Liver (tissue), 9 donors: ENCODE results near the gene ENHO. TPM values are rescaled to one million over a fixed set of nuclear protein-coding genes. Genes with fewer than 3 reads are reported as not detected.

Experiments used
- DNase-seq: peaks from one replicate; pipeline ENCODE4 v3.0.0-alpha.2; 2017; ENCODE audit warnings: low spot score
- H3K27ac ChIP-seq, 2 donors: one replicate each; pipeline ENCODE4 v1.7.0; 2013; ENCODE audit warnings: inconsistent platforms in 2 of 2, low read length in 2 of 2, control low read depth in 1 of 2, low read depth in 1 of 2, mild to moderate bottlenecking in 1 of 2
- H3K27me3 ChIP-seq, 4 donors: one replicate each; pipeline versions ENCODE4 v1.6.1 to v1.7.0; 2013; ENCODE audit warnings: low read length in 3 of 4, inconsistent platforms in 1 of 4, mild to moderate bottlenecking in 1 of 4, moderate library complexity in 1 of 4; ENCODE audit not compliant: control insufficient read depth in 4 of 4, insufficient read depth in 4 of 4
- H3K36me3 ChIP-seq, 4 donors: one replicate each; pipeline versions ENCODE4 v1.6.1 to v1.7.0; 2013; ENCODE audit warnings: low read length in 3 of 4, mild to moderate bottlenecking in 3 of 4, low read depth in 1 of 4, moderate library complexity in 1 of 4; ENCODE audit not compliant: control insufficient read depth in 4 of 4, insufficient read depth in 3 of 4
- H3K4me1 ChIP-seq, 4 donors: one replicate each; pipeline versions ENCODE4 v1.6.1 to v1.7.0; 2013; ENCODE audit warnings: low read length in 3 of 4, mild to moderate bottlenecking in 3 of 4, moderate library complexity in 1 of 4; ENCODE audit not compliant: control insufficient read depth in 4 of 4, insufficient read depth in 4 of 4
- H3K4me3 ChIP-seq, 3 donors: one replicate each; pipeline versions ENCODE4 v1.6.1 to v1.7.0; 2013; ENCODE audit warnings: low read length in 3 of 3, control low read depth in 1 of 3, low read depth in 1 of 3, mild to moderate bottlenecking in 1 of 3
- H3K9ac ChIP-seq, 2 donors: one replicate each; pipeline ENCODE4 v1.7.0; 2013; ENCODE audit warnings: low read length in 2 of 2, mild to moderate bottlenecking in 2 of 2, moderate library complexity in 2 of 2, control low read depth in 1 of 2, low read depth in 1 of 2
- H3K9me3 ChIP-seq, 4 donors: one replicate each; pipeline versions ENCODE4 v1.6.1 to v1.7.0; 2013; ENCODE audit warnings: low read length in 3 of 4; ENCODE audit not compliant: control insufficient read depth in 4 of 4
- EGR1 ChIP-seq, 2 donors: IDR thresholded peaks; 2 replicates each; pipeline ENCODE4 v1.6.1; 2016 to 2018; ENCODE audit warnings: antibody characterized with exemption in 2 of 2, low read depth in 2 of 2
- FOXA1 ChIP-seq: IDR thresholded peaks from 2 replicates; pipeline ENCODE4 v1.6.1; 2016; ENCODE audit warnings: antibody characterized with exemption
- FOXA2 ChIP-seq: IDR thresholded peaks from 2 replicates; pipeline ENCODE4 v1.6.1; 2016; ENCODE audit warnings: antibody characterized with exemption
- GABPA ChIP-seq, 2 donors: IDR thresholded peaks in 1 of 2; conservative IDR thresholded peaks in 1 of 2; 2 replicates each; pipeline ENCODE4 v1.6.1; 2016; ENCODE audit warnings: antibody characterized with exemption in 2 of 2, mild to moderate bottlenecking in 1 of 2, moderate library complexity in 1 of 2
- HNF4A ChIP-seq, 2 donors: conservative IDR thresholded peaks; 2 replicates each; pipeline ENCODE4 v1.6.1; 2016; ENCODE audit warnings: antibody characterized with exemption in 2 of 2, mild to moderate bottlenecking in 2 of 2
- HNF4G ChIP-seq: IDR thresholded peaks from 2 replicates; pipeline ENCODE4 v1.6.1; 2016; ENCODE audit warnings: antibody characterized with exemption
- JUND ChIP-seq, 2 donors: IDR thresholded peaks; 2 replicates each; pipeline ENCODE4 v1.6.1; 2016; ENCODE audit warnings: antibody characterized with exemption in 2 of 2
- NR2F2 ChIP-seq: IDR thresholded peaks from 2 replicates; pipeline ENCODE4 v1.6.1; 2016; ENCODE audit warnings: antibody characterized with exemption
- RAD21 ChIP-seq, 2 donors: IDR thresholded peaks; 2 replicates each; pipeline ENCODE4 v1.6.1; 2016; ENCODE audit warnings: antibody characterized with exemption in 2 of 2, mild to moderate bottlenecking in 2 of 2
- RXRA ChIP-seq, 2 donors: IDR thresholded peaks; 2 replicates each; pipeline ENCODE4 v1.6.1; 2017 to 2018; ENCODE audit warnings: antibody characterized with exemption in 2 of 2, mild to moderate bottlenecking in 1 of 2
- SP1 ChIP-seq: IDR thresholded peaks from 2 replicates; pipeline ENCODE4 v1.6.1; 2018; ENCODE audit warnings: antibody characterized with exemption, mild to moderate bottlenecking
- TAF1 ChIP-seq: conservative IDR thresholded peaks from 2 replicates; pipeline ENCODE4 v1.6.1; 2016; ENCODE audit warnings: antibody characterized with exemption, mild to moderate bottlenecking
- YY1 ChIP-seq: IDR thresholded peaks from 2 replicates; pipeline ENCODE4 v1.6.1; 2016; ENCODE audit warnings: antibody characterized with exemption, mild to moderate bottlenecking
- WGBS: extraction: QIAGEN DNeasy Blood & Tissue Kit; methylation state at CpG from one replicate; pipeline ENCODE4 v1.1.7; 2013; 5-methylcytosine and 5-hydroxymethylcytosine counted together
- polyA plus RNA-seq, 2 donors: library from polyadenylated mRNA; stranded (reverse) in 1 of 2; unstranded in 1 of 2; fragments of 200-250 nt in 1 of 2; fragments of >200 nt in 1 of 2; fragmentation: Nextera tagmentation in 1 of 2; extraction: Ambion mirVana in 1 of 2; gene quantifications; one replicate each; pipeline versions ENCODE4 v1.2.1 to v1.2.3, GENCODE V29; 2013 to 2015
- total RNA-seq, 2 donors: library from RNA; depleted of rRNA; stranded (reverse); fragments of >200 nt; gene quantifications; one replicate each; pipeline ENCODE4 v1.2.3, GENCODE V29; 2014
- TF ChIP-seq, protein P1 (sequence below): IDR thresholded peaks from 2 replicates; pipeline ENCODE4 v1.6.1; 2016; ENCODE audit warnings: antibody characterized with exemption
- TF ChIP-seq, protein P2 (sequence below): IDR thresholded peaks from 2 replicates; pipeline ENCODE4 v1.6.1; 2016; ENCODE audit warnings: antibody characterized with exemption
- TF ChIP-seq, protein P3 (sequence below): IDR thresholded peaks from 2 replicates; pipeline ENCODE4 v1.6.1; 2016; ENCODE audit warnings: antibody characterized with exemption, mild to moderate bottlenecking
- TF ChIP-seq, protein P4 (sequence below): IDR thresholded peaks from 2 replicates; pipeline ENCODE4 v1.6.1; 2016; ENCODE audit warnings: antibody characterized with exemption
- TF ChIP-seq, protein P5 (sequence below): fragments of 150-350 bp; IDR thresholded peaks from 2 replicates; pipeline ENCODE4 v1.5.1; 2017; ENCODE audit warnings: improper control_type of control experiment, low read depth, low read length; ENCODE audit not compliant: missing input control
- donor health status: healthy.
- donor health status: healthy.
- donor health status: healthy.
- donor health status: healthy.
- donor health status: healthy.

ENHO gene
- total and polyA plus RNA-seq, 4 donors = 0.67 to 9.6 (median 1.9) TPM

DNA sequence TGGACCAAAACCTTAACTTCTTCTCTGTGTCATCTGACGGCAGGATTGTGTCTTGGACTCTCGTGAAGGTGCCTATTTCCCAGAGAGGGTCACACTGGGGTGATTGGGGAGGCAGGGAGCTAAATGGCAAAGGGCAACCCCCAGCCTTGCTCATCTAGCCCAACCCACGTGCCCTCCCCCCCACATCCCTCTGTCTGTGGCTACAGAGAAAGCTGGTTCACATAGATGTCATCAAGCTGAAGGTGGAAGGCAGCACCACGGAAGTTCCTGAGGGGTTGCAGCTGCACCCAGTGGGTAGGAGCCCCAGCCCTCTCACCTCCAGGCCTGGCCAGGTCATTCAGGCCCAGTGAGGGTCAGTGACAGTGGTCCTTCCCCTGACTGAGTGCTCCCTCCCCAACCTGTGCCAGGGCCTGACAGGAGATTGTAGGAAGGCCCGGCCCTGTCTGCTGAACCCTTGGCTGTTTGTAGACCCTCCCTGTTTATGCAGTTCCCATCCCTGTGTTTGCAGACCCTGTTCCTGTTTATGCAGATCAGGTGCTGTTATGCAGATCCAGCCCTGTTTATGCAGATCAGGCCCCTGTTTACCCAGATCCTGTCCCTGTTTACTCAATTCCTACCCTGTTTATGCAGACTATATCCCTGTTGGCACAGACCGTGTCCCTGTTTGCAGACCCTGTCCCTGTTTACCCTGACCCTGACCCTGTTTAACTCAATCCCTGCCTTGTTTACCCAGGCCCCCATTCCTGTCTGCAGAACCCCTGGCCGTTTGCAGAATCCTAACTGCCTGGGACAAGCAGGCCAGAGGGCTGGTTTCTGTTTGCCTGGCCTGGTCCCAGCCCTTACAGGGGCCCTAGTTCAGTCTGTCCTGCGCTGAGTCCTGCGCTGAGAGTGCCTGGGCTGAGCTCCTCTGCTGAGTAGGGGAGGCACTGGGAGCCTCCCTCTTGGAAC, 10.4 kb downstream of the ENHO start (continued):
- TF ChIP-seq, protein P1, sequence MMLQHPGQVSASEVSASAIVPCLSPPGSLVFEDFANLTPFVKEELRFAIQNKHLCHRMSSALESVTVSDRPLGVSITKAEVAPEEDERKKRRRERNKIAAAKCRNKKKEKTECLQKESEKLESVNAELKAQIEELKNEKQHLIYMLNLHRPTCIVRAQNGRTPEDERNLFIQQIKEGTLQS = no peak
- peak; percentile 44 for TF ChIP-seq SP1
- peak in 1 of 2 donors; percentile 24 for TF ChIP-seq RAD21 (IDR thresholded peaks at IDR 0.05)
- TF ChIP-seq EGR1 (IDR thresholded peaks at IDR 0.05; ENCODE audit: low read depth in 2 of 2) = no peak
- TF ChIP-seq, protein P2, sequence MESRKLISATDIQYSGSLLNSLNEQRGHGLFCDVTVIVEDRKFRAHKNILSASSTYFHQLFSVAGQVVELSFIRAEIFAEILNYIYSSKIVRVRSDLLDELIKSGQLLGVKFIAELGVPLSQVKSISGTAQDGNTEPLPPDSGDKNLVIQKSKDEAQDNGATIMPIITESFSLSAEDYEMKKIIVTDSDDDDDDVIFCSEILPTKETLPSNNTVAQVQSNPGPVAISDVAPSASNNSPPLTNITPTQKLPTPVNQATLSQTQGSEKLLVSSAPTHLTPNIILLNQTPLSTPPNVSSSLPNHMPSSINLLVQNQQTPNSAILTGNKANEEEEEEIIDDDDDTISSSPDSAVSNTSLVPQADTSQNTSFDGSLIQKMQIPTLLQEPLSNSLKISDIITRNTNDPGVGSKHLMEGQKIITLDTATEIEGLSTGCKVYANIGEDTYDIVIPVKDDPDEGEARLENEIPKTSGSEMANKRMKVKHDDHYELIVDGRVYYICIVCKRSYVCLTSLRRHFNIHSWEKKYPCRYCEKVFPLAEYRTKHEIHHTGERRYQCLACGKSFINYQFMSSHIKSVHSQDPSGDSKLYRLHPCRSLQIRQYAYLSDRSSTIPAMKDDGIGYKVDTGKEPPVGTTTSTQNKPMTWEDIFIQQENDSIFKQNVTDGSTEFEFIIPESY = no peak
- TF ChIP-seq HNF4A (conservative IDR thresholded peaks at IDR 0.05) = peak; percentile 4 to 26

DNA sequence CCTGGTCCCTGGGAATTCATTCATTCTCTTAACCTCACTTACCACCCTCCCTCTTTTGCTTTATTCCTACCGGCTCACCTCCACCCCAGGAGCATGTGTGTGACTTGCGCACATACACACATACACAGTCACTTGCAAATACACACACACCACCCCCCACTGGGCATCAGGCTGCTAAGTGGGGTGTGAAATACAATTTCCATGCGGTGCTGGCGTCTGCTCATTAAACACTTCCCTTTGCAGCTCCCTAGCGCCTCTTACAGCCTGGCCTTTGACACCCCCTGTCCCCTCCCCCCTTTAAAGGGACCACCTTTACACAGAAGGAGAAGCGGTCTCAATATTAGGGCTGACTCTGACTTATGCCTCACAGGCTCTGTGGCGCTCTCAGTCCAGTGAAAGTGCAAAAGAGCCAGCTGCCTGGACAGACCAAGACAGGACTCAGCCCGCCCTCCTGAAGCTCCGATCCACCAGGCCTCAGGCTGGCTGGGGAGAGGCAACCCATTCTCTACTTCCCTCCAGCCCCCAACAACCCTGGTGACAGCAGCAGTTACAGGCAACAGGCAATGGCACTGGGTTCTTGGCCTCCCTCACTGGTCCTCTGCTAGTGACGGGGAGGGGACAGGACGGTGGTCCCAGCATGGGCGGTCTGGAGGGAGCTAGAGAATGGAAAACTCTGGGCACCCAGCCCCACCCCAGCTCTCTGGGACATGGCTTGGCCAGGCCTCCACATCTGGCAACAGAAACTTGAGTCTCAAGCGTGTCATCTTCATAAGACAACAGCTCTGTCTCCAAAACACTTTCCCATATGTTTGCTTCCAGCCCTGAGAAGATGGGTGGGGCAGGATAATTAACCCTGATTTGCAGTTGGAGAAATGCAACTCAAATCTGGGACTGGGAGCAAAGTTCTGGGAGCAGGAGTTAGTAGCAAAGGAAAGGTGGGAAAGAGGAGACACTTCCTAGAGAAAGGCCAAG, 12.0 kb downstream of the ENHO start:
- DNase-seq = no peak
- Histone ChIP-seq H3K36me3 (no peaks in the 10 kb centered on the region), H3K9me3 (no peaks in the 10 kb centered on the region), H3K27ac (no peak overlapping the region), H3K4me3 (no peak overlapping the region), H3K4me1 (peaks cover 2 to 22% (median 17%) of the 10 kb centered on the region in 4 donors), H3K9ac (no peak overlapping the region), H3K27me3 (no peaks in the 10 kb centered on the region)
- 86% methylated on average over 13 of the region's 13 CpGs for WGBS
- TF ChIP-seq HNF4A (conservative IDR thresholded peaks at IDR 0.05) (no peak), TAF1 (no peak), JUND (IDR thresholded peaks at IDR 0.05) (no peak), HNF4G (no peak), YY1 (no peak), FOXA1 (no peak), SP1 (no peak), FOXA2 (no peak), GABPA (IDR thresholded peaks at IDR 0.05 in 1 of 2, conservative IDR thresholded peaks at IDR 0.05 in 1 of 2) (no peak), NR2F2 (no peak), RXRA (IDR thresholded peaks at IDR 0.05) (no peak), EGR1 (IDR thresholded peaks at IDR 0.05; ENCODE audit: low read depth in 2 of 2) (no peak), RAD21 (IDR thresholded peaks at IDR 0.05) (no peak)
- TF ChIP-seq, protein P3, sequence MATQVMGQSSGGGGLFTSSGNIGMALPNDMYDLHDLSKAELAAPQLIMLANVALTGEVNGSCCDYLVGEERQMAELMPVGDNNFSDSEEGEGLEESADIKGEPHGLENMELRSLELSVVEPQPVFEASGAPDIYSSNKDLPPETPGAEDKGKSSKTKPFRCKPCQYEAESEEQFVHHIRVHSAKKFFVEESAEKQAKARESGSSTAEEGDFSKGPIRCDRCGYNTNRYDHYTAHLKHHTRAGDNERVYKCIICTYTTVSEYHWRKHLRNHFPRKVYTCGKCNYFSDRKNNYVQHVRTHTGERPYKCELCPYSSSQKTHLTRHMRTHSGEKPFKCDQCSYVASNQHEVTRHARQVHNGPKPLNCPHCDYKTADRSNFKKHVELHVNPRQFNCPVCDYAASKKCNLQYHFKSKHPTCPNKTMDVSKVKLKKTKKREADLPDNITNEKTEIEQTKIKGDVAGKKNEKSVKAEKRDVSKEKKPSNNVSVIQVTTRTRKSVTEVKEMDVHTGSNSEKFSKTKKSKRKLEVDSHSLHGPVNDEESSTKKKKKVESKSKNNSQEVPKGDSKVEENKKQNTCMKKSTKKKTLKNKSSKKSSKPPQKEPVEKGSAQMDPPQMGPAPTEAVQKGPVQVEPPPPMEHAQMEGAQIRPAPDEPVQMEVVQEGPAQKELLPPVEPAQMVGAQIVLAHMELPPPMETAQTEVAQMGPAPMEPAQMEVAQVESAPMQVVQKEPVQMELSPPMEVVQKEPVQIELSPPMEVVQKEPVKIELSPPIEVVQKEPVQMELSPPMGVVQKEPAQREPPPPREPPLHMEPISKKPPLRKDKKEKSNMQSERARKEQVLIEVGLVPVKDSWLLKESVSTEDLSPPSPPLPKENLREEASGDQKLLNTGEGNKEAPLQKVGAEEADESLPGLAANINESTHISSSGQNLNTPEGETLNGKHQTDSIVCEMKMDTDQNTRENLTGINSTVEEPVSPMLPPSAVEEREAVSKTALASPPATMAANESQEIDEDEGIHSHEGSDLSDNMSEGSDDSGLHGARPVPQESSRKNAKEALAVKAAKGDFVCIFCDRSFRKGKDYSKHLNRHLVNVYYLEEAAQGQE = no peak
- TF ChIP-seq, protein P1 = no peak
- TF ChIP-seq, protein P2 = no peak
- TF ChIP-seq, protein P4, sequence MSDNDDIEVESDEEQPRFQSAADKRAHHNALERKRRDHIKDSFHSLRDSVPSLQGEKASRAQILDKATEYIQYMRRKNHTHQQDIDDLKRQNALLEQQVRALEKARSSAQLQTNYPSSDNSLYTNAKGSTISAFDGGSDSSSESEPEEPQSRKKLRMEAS = no peak
- TF ChIP-seq, protein P5, sequence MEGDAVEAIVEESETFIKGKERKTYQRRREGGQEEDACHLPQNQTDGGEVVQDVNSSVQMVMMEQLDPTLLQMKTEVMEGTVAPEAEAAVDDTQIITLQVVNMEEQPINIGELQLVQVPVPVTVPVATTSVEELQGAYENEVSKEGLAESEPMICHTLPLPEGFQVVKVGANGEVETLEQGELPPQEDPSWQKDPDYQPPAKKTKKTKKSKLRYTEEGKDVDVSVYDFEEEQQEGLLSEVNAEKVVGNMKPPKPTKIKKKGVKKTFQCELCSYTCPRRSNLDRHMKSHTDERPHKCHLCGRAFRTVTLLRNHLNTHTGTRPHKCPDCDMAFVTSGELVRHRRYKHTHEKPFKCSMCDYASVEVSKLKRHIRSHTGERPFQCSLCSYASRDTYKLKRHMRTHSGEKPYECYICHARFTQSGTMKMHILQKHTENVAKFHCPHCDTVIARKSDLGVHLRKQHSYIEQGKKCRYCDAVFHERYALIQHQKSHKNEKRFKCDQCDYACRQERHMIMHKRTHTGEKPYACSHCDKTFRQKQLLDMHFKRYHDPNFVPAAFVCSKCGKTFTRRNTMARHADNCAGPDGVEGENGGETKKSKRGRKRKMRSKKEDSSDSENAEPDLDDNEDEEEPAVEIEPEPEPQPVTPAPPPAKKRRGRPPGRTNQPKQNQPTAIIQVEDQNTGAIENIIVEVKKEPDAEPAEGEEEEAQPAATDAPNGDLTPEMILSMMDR = no peak
